HCT116 (cell line): ENCODE results near the gene PMS1. TPM values are rescaled to one million over a fixed set of nuclear protein-coding genes. Genes with fewer than 3 reads are reported as not detected.

Source experiments
- ATAC-seq: fragments of 200-7000 bp; cut with Tn5 transposase; 2 replicates; pipeline ENCODE4 v1.9.1; 2020; ENCODE audit warnings: mild to moderate bottlenecking, moderate library complexity
- BruUV-seq: library from RNA; stranded (reverse); fragments of 400-500 nt; replicated peaks from 2 replicates; lab custom pipeline; 2021; lab: Mats Ljungman, UMichigan
- CTCF ChIA-PET: fragments of 300-600 bp; sonication (Branson Sonifier 250); formaldehyde crosslinking; loops from one replicate; lab custom pipeline; 2021; ENCODE audit warnings: antibody characterized with exemption; lab: Charles Lee
- POLR2A ChIA-PET: fragments of 300-600, 350-600 bp; sonication (Branson Sonifier 250); formaldehyde crosslinking; loops from one replicate; lab custom pipeline; 2021; ENCODE audit warnings: antibody characterized with exemption; lab: Charles Lee
- RAD21 ChIA-PET, 2 experiments: fragments of 300-600 bp; sonication (Branson Sonifier 250); formaldehyde crosslinking; loops; one replicate each; lab custom pipeline; 2023; ENCODE audit warnings: low total read pairs in 2 of 2; ENCODE audit not compliant: uncharacterized antibody in 2 of 2, unreplicated experiment in 2 of 2, low non-redundant PET in 1 of 2; lab: Charles Lee
- DNase-seq: peaks from one replicate; pipeline ENCODE4 v3.0.0-alpha.2; 2010; ENCODE audit warnings: low read depth, low spot score
- H2AFZ ChIP-seq: fragments of 200-600 bp; shearing (Covaris generic), sonication (generic); 2 replicates; pipeline ENCODE4 v1.6.1; 2017; ENCODE audit warnings: low read depth, mixed run types, mixed read lengths, antibody characterized with exemption, low read length; ENCODE audit not compliant: poor library complexity, severe bottlenecking
- H3K27ac ChIP-seq: 2 replicates; pipeline ENCODE4 v1.5.1; 2012; ENCODE audit warnings: low read depth, low read length
- H3K27me3 ChIP-seq: fragments of 200-600 bp; sonication (generic); 2 replicates; pipeline ENCODE4 v1.6.1; 2016; ENCODE audit warnings: mixed run types, low read length, mixed read lengths; ENCODE audit not compliant: insufficient read depth
- H3K36me3 ChIP-seq, 2 experiments: fragments of 200-500 bp in 1 of 2; fragments of 200-600 bp in 1 of 2; sonication (Bioruptor generic) in 1 of 2; sonication (generic) in 1 of 2; 2 replicates each; pipeline versions ENCODE4 v1.5.1 to v1.6.1; 2014 to 2016; ENCODE audit warnings: low read length in 2 of 2, inconsistent platforms in 1 of 2, mixed read lengths in 1 of 2, mixed run types in 1 of 2; ENCODE audit not compliant: insufficient read depth in 2 of 2, control insufficient read depth in 1 of 2
- H3K4me1 ChIP-seq, 2 experiments: fragments of 200-600 bp in 1 of 2; sonication (generic) in 1 of 2; 2 replicates each; pipeline versions ENCODE4 v1.5.1 to v1.6.1; 2012 to 2017; ENCODE audit warnings: low read length in 2 of 2, inconsistent platforms in 1 of 2, mild to moderate bottlenecking in 1 of 2, mixed read lengths in 1 of 2, mixed run types in 1 of 2, moderate library complexity in 1 of 2; ENCODE audit not compliant: insufficient read depth in 2 of 2, control insufficient read depth in 1 of 2
- H3K4me2 ChIP-seq: fragments of 200-600 bp; sonication (generic); 2 replicates; pipeline ENCODE4 v1.6.1; 2017; ENCODE audit warnings: mixed run types, low read length, mixed read lengths
- H3K4me3 ChIP-seq, 2 experiments: fragments of 200-600 bp in 1 of 2; sonication (generic) in 1 of 2; replicated peaks in 1 of 2; 2 replicates each; pipeline ENCODE4 v1.5.1; 2011 to 2016; ENCODE audit warnings: low read length in 2 of 2, control low read depth in 1 of 2, low read depth in 1 of 2, mild to moderate bottlenecking in 1 of 2, mixed read lengths in 1 of 2, mixed run types in 1 of 2
- H3K79me2 ChIP-seq: fragments of 200-600 bp; sonication (generic); 2 replicates; pipeline ENCODE4 v1.6.1; 2017; ENCODE audit warnings: mild to moderate bottlenecking, mixed run types, low read length, moderate library complexity, mixed read lengths; ENCODE audit not compliant: insufficient read depth
- H3K9ac ChIP-seq: fragments of 200-600 bp; sonication (generic); 2 replicates; pipeline ENCODE4 v1.6.1; 2016; ENCODE audit warnings: low read length, mixed read lengths
- H3K9me2 ChIP-seq: fragments of 200-600 bp; sonication (generic), shearing (Covaris generic); 2 replicates; pipeline ENCODE4 v1.6.1; 2017; ENCODE audit warnings: mixed run types, mild to moderate bottlenecking, moderate library complexity; ENCODE audit not compliant: insufficient read depth
- H3K9me3 ChIP-seq, 2 experiments: fragments of 200-500 bp in 1 of 2; fragments of 200-600 bp in 1 of 2; sonication (Bioruptor generic) in 1 of 2; sonication (generic) in 1 of 2; 2 replicates each; pipeline ENCODE4 v1.6.1; 2014 to 2017; ENCODE audit warnings: low read length in 2 of 2, mixed read lengths in 2 of 2, inconsistent platforms in 1 of 2, low read depth in 1 of 2, mild to moderate bottlenecking in 1 of 2, mixed run types in 1 of 2, moderate library complexity in 1 of 2; ENCODE audit not compliant: control insufficient read depth in 1 of 2, insufficient read depth in 1 of 2
- H4K20me1 ChIP-seq: fragments of 200-600 bp; sonication (generic), shearing (Covaris generic); 2 replicates; pipeline ENCODE4 v1.6.1; 2017; ENCODE audit warnings: mixed run types, mild to moderate bottlenecking, moderate library complexity; ENCODE audit not compliant: insufficient read depth
- CEBPB ChIP-seq: IDR thresholded peaks from 2 replicates; pipeline ENCODE4 v1.6.1; 2012; ENCODE audit warnings: low read depth
- EGR1 ChIP-seq: IDR thresholded peaks from 2 replicates; pipeline ENCODE4 v1.6.1; 2012; ENCODE audit warnings: low read depth
- ELF1 ChIP-seq: IDR thresholded peaks from 2 replicates; pipeline ENCODE4 v1.6.1; 2012; ENCODE audit warnings: low read depth, borderline replicate concordance
- FOSL1 ChIP-seq: IDR thresholded peaks from 2 replicates; pipeline ENCODE4 v1.6.1; 2012; ENCODE audit warnings: low read depth
- POLR2A ChIP-seq: IDR thresholded peaks from 2 replicates; pipeline ENCODE4 v1.7.0; 2011; ENCODE audit warnings: borderline replicate concordance; ENCODE audit not compliant: insufficient read depth, insufficient read length; ENCODE audit errors: extremely low read depth
- SRF ChIP-seq: IDR thresholded peaks from 2 replicates; pipeline ENCODE4 v1.6.1; 2012; ENCODE audit warnings: low read depth
- TCF7L2 ChIP-seq: IDR thresholded peaks from 2 replicates; pipeline ENCODE4 v1.7.0; 2011; ENCODE audit warnings: borderline replicate concordance, inconsistent platforms; ENCODE audit not compliant: insufficient read depth, insufficient read length; ENCODE audit errors: extremely low read depth
- ZNF274 ChIP-seq: fragments of 200-500 bp; sonication (Bioruptor generic); IDR thresholded peaks from 2 replicates; pipeline ENCODE4 v1.6.1; 2014; ENCODE audit warnings: mild to moderate bottlenecking, low read depth, low read length, inconsistent platforms
- intact Hi-C: fragments of 100-400 bp; cut with micrococcal nuclease; formaldehyde crosslinking; loops from 2 replicates; pipeline ENCODE4 v1.10.0; 2022
- total RNA-seq: library from RNA; stranded (reverse); gene quantifications from one replicate; pipeline ENCODE4 v1.2.1, GENCODE V29; 2021; ENCODE audit not compliant: unreplicated experiment
- TF ChIP-seq, protein P1 (sequence below), 3 experiments: fragments of 200-600 bp in 1 of 3; sonication (generic) in 1 of 3; IDR thresholded peaks in 2 of 3; conservative IDR thresholded peaks in 1 of 3; 2 replicates each; pipeline ENCODE4 v1.5.1; 2012 to 2017; ENCODE audit warnings: low read depth in 2 of 3, low read length in 2 of 3, antibody characterized with exemption in 1 of 3, borderline replicate concordance in 1 of 3, control low read depth in 1 of 3, mild to moderate bottlenecking in 1 of 3, mixed read lengths in 1 of 3, mixed run types in 1 of 3, moderate library complexity in 1 of 3; ENCODE audit not compliant: insufficient read depth in 1 of 3

PMS1 gene
- total RNA-seq, 1 experiment from 2014 or later = 53.2 TPM

GRCh38 chr2:189772212-189772611 lies 12.0 kb upstream of the PMS1 start:
- Histone ChIP-seq H2AFZ (no peak overlapping the region), H3K9ac (no peak overlapping the region), H3K79me2 (0 out of 2 replicates have a peak, but pooled peaks cover 3% of the 10 kb centered on the region), H3K27me3 (no peaks in the 10 kb centered on the region), H3K36me3 (peaks cover 31 to 32% of the 10 kb centered on the region in 2 experiments), H3K4me2 (no peak overlapping the region), H3K9me3 (no peaks in the 10 kb centered on the region), H4K20me1 (no peaks in the 10 kb centered on the region), H3K9me2 (no peaks in the 10 kb centered on the region), H3K27ac (no peak overlapping the region), H3K4me1 (no peaks in the 10 kb centered on the region), H3K4me3 (no peak overlapping the region)
- CTCF ChIA-PET = no interaction called here
- DNase-seq = no peak
- BruUV-seq = no TSS peak
- POLR2A ChIA-PET = interaction anchor here (0.9 kb wide), 1 partner anchor 12 kb away, joined by 3 read pairs; the partner anchor contains the start of genes ORMDL1 and PMS1
- intact Hi-C loops = no loop called here
- RAD21 ChIA-PET = no interaction called here
- no peak for ATAC-seq
- TF ChIP-seq ZNF274 (no peak), SRF (no peak), FOSL1 (no peak), POLR2A (no peak), ELF1 (no peak), CEBPB (no peak), TCF7L2 (no peak), EGR1 (no peak)
- TF ChIP-seq, protein P1, sequence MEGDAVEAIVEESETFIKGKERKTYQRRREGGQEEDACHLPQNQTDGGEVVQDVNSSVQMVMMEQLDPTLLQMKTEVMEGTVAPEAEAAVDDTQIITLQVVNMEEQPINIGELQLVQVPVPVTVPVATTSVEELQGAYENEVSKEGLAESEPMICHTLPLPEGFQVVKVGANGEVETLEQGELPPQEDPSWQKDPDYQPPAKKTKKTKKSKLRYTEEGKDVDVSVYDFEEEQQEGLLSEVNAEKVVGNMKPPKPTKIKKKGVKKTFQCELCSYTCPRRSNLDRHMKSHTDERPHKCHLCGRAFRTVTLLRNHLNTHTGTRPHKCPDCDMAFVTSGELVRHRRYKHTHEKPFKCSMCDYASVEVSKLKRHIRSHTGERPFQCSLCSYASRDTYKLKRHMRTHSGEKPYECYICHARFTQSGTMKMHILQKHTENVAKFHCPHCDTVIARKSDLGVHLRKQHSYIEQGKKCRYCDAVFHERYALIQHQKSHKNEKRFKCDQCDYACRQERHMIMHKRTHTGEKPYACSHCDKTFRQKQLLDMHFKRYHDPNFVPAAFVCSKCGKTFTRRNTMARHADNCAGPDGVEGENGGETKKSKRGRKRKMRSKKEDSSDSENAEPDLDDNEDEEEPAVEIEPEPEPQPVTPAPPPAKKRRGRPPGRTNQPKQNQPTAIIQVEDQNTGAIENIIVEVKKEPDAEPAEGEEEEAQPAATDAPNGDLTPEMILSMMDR (IDR thresholded peaks at IDR 0.05 in 2 of 3, conservative IDR thresholded peaks at IDR 0.05 in 1 of 3; ENCODE audit: borderline replicate concordance in 1 of 3, insufficient read depth in 1 of 3, low read depth in 2 of 3, low read length in 2 of 3) = no peak
